CD4-positive, alpha-beta T cell treated with Interleukin-12 subunit alpha and Interleukin-12 subunit beta, for 1 hour (primary cell): ENCODE data around the gene STON2.

Experiments
- DNase-seq: peaks from one replicate; pipeline ENCODE4 v3.0.0-alpha.2; 2020

Gene STON2

DNA sequence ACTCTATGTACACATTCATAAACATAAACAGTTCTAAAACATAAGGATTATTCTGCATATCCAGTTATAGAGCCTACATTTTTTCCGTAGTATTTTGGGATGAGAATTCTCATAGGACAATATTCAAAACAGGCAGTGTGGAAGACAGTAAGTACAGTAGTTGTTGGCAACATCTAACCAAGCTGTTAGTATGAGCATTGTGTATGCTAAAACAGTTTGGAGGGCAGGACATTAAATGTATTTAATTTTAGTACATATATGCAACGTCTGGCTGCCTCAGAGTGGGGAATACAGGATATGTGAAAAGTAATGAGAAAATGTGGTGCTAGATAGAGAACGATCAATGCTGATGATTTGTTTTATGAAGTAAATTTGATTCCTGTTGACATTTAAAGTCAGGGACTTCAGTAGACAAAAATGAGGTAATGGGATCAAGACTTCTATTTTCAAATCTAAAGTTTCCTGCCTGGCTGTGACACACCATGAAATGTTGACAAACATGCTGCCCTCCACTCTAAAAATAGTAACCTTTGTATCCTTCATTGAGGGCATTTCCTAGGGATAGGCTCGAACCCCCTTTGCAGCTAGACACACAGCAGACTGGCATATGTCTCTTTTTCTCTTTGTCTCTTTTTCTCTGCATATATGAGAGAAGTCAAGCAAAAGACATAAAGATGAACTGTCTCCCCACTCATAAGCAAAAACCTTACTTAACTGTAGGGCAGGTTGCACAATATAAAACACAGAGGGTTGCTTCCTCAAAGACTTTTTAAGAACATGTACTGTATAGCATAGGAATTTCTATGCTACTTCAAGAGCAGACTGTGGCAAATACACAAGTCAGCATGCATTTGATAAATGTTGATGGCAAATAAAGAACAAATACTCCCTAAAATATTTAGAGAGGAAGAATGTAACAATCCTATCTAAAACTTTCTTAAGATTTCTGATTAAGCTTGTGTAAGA is 103.9 kb downstream of the STON2 start:
- DNase-seq: no peak

DNA sequence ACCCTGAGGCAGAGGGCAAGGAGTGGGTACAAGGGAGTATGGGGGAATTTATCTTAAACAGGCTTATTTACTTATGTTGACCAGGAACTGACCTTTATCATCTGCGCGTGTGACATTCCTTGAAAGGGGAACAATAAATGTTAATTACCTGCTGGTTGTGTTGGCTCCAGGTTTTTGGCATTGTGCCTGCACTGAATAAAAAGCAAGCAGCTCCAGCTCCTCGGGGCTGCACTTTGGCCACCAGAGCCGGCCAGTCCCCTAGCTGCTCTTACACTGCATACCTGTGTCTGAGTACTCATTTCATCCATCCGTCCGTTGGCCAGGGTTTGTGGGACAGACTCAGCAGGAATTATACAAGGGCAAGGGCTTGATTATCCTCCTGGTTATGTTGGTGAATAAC is 110.6 kb downstream of the STON2 start:
- no peak for DNase-seq

DNA sequence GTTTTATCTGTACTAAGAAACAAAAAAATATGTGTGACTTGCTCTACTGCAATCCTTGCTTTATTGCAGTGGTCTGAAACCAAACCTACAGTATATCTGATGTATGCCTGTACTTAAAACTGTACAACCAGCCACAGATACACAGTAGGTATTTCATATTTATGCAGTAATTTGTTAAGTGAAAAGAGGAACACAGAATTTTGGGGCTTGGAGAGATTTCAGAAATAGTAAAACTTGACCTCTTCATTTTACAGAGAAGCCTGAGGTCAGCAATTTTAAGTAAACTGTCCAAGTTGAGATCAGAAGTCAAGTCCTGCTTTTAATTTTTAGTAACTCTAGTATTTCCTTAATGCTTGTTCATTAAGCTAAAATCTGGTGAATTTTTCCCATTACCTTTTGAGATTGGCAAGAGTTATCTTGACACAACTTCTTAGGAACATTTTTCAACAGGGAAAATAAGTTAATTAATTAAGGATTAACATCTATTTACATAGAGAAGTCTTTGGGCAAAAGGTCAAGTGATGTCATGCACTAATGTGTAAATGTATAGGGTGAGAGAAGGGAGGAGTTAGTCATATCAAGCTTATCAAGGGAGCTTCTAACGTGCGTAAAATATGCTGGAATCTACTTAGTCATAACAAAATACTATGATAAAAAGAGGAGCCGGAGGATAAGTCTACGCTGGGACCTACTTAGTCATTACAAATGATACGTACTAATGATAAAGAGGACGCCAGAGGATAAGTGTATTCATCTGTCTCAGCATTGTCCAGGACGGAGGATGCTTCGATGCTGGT is 113.4 kb downstream of the STON2 start:
- no peak for DNase-seq

DNA sequence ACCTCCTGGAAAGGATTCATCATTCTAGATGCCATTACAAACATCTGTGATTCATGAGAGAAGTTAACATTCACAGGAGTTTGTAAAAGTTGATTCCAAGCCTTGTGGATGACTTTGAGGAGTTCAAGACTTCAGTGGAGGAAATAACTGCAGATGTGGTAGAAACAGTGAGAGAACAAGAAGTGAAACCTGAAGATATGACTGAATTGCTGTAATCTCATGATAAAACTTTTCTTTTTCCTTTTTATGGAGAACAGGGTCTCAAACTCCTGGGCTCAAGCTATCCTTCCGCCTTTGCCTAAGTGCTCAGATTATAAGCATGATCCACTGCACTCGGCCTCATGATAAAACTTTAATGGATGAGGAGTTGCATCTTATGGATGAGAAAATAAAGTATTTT is 114.9 kb downstream of the STON2 start:
- no peak for DNase-seq

DNA sequence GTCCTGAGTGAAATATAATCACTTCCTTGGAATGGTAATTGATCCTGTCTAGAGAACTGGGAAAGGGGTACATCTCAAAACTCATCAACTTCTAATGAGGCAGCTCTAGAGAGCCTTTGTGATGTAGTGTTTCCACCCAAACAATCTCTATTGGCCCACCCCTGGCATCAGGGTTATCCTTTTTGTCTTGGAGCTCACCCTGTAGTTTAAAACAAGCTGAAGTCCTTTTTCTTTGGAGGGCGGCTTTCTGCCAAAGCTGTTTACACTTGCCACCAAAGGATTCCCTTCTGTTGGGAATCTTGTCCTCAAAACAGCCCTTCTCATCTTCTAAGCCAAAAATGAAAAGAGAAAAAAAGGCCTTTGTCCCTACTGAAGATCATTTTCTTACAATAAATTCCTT is 118.8 kb downstream of the STON2 start:
- DNase-seq: no peak

DNA sequence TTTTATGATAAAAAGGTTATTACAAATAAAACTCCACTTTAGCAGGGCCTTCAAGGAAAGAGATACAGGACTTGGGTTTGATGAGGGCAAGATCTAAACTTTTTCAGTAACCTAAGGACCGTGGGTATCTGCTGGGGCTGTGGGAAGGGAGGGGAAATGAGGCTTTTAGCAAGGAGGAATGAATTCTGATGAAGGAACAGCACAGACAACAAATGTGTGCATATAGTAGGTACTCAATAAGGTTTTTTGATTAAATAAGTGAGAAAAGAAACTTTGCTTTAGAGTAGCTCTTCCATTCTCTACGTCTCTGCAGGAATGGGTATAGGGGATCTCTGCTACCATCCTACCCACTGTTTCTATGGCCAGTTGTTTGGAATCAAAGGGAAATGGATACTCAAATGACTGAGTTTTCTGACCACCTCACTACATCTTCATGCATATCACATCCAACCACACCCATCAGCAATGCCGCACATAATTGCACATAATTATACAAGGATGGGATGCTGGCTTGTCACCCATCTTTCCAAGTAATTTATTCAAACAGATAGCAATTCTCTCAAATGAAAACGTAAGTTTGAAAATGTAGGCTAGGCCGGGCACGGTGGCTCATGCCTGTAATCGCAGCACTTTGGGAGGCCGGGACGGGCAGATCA is 119.9 kb downstream of the STON2 start:
- no peak for DNase-seq

DNA sequence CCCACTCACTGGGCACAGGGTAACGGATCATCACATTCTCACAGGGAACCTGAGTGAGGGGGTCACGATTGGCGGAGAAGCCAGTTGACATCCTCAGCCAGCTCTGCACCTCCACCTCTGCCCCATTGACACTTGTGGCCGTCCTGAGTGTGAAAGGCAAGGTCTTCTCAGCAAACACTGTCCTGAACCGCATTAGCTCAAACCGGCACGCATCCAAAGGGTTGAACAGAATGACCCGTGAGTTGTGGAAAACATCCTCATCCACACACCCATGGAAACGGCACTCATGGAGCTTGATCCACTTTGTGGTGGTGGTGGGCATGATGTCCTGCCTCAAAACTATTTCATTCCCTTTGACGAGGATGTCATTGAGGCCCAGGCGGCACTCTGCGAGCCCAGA is 123.0 kb downstream of the STON2 start:
- no peak for DNase-seq

DNA sequence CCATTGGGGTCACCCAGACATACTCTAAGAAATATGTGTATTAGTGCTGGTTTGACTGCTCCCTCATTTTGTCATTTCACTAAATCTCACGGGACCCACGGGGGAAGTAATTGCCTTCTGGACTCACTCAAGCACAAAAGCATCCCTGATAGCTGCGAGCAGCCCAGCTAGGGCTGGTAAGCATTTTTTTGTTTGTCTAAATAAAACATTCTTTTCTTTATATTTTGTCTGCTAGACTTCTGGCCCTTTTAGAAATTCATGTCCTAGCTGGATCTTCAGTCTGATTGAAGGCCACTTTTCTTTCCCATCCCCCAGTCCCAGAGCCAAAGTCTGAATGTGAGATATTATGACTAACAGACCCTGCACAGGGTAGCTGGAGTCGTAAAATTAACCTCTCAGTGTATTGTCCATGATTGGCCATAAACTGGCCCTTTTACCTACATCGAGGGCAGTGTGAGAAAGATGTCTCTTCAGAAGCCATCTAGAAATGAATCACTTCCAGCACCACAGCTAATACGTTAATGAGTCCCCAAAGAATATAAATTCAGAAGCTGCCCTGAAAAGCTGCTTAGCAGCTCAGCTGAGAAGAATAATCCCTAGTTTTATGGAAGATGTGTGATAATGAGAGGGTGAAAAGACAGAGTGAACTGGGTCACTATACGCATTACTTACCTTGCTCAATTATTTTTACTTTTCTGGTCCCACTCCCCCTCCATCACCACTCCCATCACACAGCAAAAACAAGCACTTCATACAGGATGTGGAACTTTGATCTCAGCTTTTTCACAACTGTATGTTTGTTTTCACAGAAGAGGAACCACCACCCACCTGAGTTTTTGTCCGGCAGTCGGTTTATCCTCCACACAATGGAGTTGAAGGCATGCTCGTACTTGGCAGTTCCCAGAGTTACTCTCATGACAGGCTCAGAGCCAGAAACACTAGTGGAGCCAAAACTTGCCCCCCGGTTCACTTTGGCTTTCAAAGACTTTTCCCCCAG is 123.8 kb downstream of the STON2 start:
- DNase-seq: no peak

DNA sequence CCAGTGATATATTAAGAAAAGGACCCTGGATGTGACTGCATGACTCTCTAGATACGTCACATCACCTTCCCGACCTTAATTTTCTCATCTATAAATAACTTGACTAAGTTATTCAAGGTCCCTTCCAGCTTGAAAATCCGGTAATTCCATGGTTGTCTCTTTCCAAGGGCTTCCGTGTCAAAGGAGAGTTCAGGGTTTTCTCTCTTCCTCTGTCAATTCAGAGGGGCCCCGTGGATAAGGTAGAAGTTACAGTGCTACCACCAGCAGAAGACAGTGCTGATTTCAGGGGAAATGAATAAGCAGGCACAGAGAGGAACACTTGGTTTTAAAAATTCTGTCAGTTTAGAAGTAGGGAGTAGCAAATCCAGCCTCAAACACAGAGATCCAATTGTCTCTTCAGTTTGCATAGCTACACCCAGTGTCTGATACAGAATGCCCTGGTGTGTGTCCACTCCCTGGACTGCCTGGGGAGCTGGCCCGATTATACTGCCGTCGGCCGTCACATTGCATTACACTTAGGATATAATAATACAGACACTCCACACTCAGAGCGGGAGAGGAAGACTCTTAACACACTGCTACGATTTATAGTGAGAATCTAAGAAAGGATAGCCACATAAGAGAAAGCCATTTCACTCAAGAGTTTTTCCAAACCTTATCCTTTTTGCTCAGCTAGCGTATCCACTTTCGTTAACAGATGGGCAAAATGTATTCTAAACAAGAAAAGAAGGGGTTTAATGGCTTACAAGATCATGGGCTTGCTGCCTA is 124.6 kb downstream of the STON2 start:
- no peak for DNase-seq

DNA sequence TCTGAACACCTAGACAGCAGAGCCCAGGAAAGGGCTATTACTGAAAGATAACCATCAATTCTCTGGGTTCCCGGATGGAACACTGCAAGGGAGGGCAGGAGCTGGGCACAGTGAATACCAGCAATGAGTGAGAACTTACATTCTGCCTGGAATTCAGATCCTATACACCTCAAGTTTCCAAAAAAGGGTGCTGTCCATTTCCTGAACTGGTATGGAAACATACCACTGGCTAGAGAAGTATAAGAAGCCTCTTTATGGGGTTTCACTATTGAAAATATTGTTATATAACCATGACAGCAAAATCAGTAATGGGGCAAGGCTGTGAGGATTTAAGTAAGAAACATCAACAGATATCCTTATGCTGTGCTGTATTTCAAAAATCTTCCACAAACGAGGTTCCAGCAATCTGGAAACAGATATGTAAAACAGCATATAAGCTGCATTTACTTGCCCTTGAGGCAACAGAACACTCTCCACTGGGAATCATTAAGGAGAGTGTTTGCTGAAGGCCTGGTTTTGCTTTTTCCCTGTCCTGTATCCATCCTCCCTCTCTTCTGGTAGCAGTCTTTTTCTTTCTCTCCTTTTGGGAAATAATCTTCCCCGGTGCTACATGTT is 126.1 kb downstream of the STON2 start:
- no peak for DNase-seq

DNA sequence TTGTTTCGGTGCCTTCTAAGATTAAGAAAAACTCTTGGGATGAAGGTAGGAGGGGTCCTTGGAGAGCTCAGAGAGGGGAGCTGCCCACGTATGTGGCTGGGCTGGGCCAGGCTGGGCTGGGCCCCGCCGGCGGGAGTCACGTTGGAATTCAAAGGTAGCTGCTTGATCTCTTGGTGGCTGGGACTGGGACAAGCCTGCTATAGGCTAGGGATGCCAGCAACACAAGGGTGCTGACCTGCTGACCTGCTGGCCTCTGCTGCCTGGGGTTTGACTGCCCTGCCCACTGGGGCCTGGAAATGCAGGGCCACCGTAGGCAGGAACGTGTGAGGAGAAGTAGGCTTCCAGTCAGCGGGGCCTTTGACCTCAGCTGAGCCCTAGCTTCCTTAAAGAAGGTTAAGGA is 126.6 kb downstream of the STON2 start:
- no peak for DNase-seq

DNA sequence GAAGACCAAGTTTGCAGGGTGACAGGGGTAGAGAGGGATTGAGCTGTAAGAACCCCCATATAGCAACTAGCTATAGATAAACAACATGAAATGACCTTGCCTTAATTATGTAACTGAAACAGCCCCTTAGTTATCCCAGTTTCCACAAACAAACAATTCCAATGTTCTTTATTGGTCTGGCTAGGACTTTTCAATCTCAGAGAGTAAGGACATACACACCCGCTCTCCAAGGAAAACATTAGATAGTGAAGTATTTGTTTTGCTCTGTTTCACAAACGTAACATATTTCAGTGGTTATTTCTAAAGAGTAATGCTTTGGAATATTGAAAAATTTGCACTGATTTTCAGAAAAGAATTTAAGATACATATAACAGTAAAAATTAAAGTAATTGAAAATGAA is 127.8 kb downstream of the STON2 start:
- DNase-seq: no peak

DNA sequence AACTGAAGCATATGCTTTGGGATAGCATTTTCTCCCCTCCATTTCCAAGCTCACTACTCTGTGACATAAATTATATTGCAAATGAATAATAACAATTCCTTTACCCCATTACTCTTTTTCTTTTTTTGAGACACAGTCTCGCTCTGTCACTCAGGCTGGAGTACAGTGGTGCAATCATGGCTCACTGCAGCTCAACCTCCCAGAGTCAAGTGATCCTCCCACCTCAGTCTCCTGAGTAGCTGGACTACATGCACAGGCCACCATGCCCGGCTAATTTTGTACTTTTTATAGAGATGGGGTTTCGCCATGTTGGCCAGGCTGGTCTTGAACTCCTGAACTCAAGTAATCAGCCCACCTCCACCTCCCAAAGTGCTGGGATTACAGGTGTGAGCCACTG is 130.1 kb downstream of the STON2 start:
- DNase-seq: no peak

DNA sequence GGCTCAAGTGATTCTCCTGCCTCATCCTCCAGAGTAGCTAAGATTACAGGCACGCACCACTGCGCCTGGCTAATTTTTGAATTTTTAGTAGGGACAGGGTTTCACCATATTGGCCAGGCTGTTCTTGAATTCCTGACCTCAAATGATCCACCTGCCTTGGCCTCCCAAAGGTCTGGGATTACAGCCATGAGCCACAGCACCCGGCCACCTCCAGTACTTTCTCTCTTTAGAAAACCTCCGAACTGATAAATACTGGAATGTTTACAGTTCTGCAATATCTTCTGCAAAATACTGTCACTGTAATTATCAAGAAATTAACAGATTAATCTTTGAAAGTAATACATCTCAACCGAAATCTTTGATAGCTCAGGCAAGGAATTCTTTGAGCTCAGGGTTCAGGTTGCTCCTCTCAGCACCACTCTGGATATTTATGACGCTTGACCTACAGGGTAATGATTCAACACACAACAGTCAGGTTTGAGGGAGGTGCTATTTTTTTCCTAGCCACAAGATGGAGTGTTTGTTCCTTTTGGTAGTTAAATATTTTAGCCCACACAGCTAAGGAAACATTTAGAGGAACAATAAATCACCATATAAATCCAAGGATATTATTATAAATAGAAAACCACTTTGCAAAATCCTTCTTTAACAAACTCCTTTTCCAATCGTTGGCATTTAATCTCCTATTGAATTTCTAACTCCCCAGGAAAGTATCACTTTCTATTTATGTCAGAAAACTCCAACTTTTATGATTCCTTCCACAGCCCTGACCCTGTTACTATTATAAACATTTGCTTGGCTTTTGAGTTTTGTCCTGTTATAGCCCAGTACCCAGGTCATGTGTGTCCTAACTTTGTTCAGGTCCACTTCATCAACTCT is 130.8 kb downstream of the STON2 start:
- DNase-seq: peak; percentile 55

DNA sequence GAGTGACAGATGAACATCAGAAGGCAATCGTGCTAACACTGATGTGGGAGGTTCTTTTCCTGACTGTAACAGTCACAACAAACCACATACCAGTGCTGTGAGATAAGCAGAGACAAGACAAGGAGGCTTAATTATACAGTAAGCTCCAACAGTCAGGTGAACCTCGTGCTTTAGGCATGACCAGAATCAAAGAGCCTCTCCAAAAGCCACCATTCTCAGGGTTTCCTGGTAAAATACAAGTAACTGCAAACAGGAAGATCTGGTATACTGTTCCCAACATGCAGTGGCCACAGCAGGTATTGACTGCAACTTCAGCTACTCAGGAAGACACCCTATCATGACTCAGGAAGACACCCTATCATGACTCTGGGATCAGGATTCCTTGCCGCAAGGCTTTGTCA is 132.1 kb downstream of the STON2 start:
- no peak for DNase-seq

DNA sequence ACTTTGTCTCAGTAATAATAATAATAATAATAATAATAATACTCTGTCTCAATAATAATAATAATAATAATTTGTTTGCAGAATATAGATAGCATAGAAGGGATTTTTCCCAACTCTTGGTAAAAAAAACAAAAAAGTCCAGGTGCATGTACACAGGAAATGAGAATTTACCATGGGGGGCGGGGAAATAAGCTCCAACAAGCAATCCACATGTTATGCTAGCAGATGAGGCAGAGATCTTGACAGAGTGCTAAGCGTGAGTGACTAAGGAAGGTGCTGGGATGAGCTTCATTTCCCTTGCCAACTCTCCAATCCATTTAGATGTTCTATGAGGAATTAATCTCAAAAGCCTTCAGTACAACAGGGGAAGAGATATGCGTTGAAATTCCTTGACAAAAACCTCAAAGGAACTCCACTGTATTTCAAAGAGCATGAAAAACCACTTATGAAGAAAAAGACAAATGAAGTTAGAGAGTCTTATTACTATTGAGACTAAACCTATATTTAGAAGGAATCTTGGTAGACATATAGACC is 134.4 kb downstream of the STON2 start:
- no peak for DNase-seq

DNA sequence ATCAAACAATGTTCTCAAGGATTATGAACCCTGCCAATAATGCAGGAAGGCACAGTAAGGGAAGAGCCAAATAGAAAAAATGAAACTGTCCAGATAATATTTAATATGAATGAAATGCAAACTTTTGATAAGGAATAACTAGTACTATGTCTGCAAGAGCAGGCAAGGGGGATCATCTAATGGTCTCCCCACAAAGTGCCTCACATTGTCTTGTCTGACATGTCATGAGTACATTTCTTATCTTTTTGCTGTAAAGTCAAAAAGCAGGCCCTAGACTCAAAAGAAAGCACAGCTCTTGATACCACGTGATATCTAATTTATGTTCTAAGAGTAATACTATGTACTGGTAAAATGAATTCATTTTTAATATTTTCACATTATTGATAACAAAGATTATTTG is 135.5 kb downstream of the STON2 start:
- no peak for DNase-seq

DNA sequence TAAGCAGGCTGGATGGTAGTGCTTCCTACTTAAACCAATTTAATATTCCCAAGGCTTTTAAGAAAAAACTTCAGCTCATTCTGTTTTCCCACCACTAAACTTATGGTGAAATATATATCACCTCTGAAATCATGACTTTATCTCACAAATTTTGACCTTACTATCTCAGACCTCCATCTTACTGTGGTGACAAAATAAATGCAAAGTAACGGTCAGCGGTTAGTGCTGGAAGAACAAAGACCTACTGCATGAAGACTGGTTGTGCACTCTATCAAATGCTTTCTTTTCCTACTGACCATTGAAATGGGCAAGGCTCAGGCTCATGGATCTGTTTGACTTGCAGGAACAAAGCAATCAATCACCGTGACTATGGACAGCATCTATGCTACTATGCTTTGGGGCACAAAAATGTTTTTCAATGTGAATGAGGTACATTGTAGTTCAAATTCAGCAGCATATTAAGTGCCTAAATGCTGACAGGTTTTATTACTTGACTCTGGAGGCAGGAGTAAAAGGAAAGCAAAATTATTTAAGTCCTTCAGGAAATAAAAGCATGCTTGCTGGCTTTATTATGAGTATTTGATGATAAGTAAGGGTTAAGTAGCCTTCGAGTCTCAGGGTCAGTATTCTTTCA is 136.2 kb downstream of the STON2 start:
- no peak for DNase-seq

DNA sequence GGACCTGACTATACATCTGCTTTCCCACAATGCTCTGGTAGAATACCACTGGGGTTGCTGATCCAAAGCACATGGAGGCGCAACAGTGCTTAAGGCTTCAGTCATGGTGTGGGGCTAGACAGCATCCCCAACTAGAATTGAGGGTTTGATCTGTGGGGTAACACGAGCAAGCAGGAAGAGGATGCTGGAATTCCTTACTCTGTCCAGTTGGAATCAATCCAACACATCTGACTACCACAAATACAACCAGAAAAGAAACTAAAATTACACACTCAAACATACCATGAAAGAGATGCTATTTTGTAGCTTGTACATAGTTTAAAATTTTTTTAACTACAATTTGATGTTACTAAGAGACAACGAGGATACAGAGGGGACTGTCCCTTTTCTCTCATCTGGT is 138.9 kb downstream of the STON2 start:
- DNase-seq: no peak
